Lung (tissue), 12 donors: Measurements from ENCODE around the gene GRM4. TPM values are rescaled to one million over a fixed set of nuclear protein-coding genes. Genes with fewer than 3 reads are reported as not detected.

ENCODE experiments used
- ATAC-seq: fragments of 200-7000 bp; cut with Tn5 transposase; one replicate; pipeline ENCODE4 v1.9.1; 2020; ENCODE audit warnings: moderate number of reproducible peaks; ENCODE audit not compliant: insufficient read depth, low FRiP score
- DNase-seq, 3 donors: peaks; one replicate each; pipeline ENCODE4 v3.0.0-alpha.2; 2013 to 2017
- H3K27ac ChIP-seq, 2 donors: one replicate each; pipeline ENCODE4 v1.5.1; 2013; ENCODE audit warnings: mild to moderate bottlenecking in 2 of 2, moderate library complexity in 2 of 2, control low read depth in 1 of 2, inconsistent platforms in 1 of 2, low read depth in 1 of 2, low read length in 1 of 2
- H3K27me3 ChIP-seq, 3 donors: one replicate each; pipeline ENCODE4 v1.5.1; 2013; ENCODE audit warnings: low read length in 2 of 3; ENCODE audit not compliant: control insufficient read depth in 3 of 3, insufficient read depth in 3 of 3
- H3K36me3 ChIP-seq, 4 donors: one replicate each; pipeline ENCODE4 v1.5.1; 2013; ENCODE audit warnings: low read length in 4 of 4, mild to moderate bottlenecking in 1 of 4, moderate library complexity in 1 of 4; ENCODE audit not compliant: control insufficient read depth in 4 of 4, insufficient read depth in 4 of 4
- H3K4me1 ChIP-seq, 5 donors: one replicate each; pipeline ENCODE4 v1.5.1; 2013; ENCODE audit warnings: low read length in 5 of 5, mild to moderate bottlenecking in 2 of 5, moderate library complexity in 1 of 5; ENCODE audit not compliant: control insufficient read depth in 5 of 5, insufficient read depth in 5 of 5
- H3K4me3 ChIP-seq: one replicate; pipeline ENCODE4 v1.5.1; 2013; ENCODE audit warnings: mild to moderate bottlenecking, control low read depth, moderate library complexity
- H3K9ac ChIP-seq, 2 donors: one replicate each; pipeline ENCODE4 v1.5.1; 2013; ENCODE audit warnings: low read length in 2 of 2, control low read depth in 1 of 2; ENCODE audit not compliant: insufficient read depth in 1 of 2
- H3K9me3 ChIP-seq, 4 donors: one replicate each; pipeline ENCODE4 v1.5.1; 2013; ENCODE audit warnings: low read length in 3 of 4, mild to moderate bottlenecking in 1 of 4, moderate library complexity in 1 of 4; ENCODE audit not compliant: control insufficient read depth in 4 of 4, insufficient read depth in 3 of 4
- CTCF ChIP-seq: IDR thresholded peaks from 2 replicates; pipeline ENCODE4 v1.5.1; 2012; ENCODE audit warnings: mild to moderate bottlenecking; ENCODE audit errors: control extremely low read depth, extremely low read depth
- WGBS, 2 donors: extraction: QIAGEN DNeasy Blood & Tissue Kit; methylation state at CpG; one replicate each; pipeline ENCODE4 v1.1.7; 2013; 5-methylcytosine and 5-hydroxymethylcytosine counted together
- polyA plus RNA-seq, 2 donors: library from polyadenylated mRNA; stranded (reverse); fragments of 200-250 nt; gene quantifications; one replicate each; pipeline ENCODE4 v1.2.1, GENCODE V29; 2013
- total RNA-seq, 2 donors: library from RNA; depleted of rRNA in 1 of 2; stranded (reverse); fragments of >200 nt in 1 of 2; gene quantifications; one replicate each; pipeline ENCODE4 v1.2.1, GENCODE V29; 2014 to 2021
- donor health status: control.
- donor health status: control.
- donor health status: Bipolar disorder and iron deficiency.
- donor health status: healthy.
- donor health status: DM: yes; HTN: yes; CAD: no.

Gene GRM4
- total and polyA plus RNA-seq, 4 donors, result 0.02 to 0.34 (median 0.09) TPM

- Histone ChIP-seq H3K36me3 (no peaks in the 10 kb centered on the region), H3K4me3 (no peak overlapping the region), H3K9me3 (no peaks in the 10 kb centered on the region), H3K4me1 (no peaks in the 10 kb centered on the region), H3K27ac (no peak overlapping the region), H3K9ac (no peak overlapping the region), H3K27me3 (peaks cover 0 to 6% (median 0%) of the 10 kb centered on the region in 3 donors)
- 23 to 25% methylated on average over 5 of the region's 5 CpGs for WGBS, 2 donors
- DNase-seq (no peak), ATAC-seq (no peak)
- TF ChIP-seq CTCF, result no peak
Measured at GRCh38 chr6:34129753-34130152, 16.1 kb downstream of the GRM4 start.

GRCh38 chr6:34128045-34128444 is 17.8 kb downstream of the GRM4 start:
- H3K9me3 ChIP-seq, result no peaks in the 10 kb centered on the region
- ATAC-seq (no peak), DNase-seq (no peak)
- H3K27me3 ChIP-seq, result peaks cover 0 to 3% (median 0%) of the 10 kb centered on the region in 3 donors
- H3K36me3 ChIP-seq, result no peaks in the 10 kb centered on the region
- TF ChIP-seq CTCF, result no peak
- H3K9ac ChIP-seq, result no peak overlapping the region
- H3K4me1 ChIP-seq, result no peaks in the 10 kb centered on the region
- no peak overlapping the region for H3K4me3 ChIP-seq
- WGBS, 2 donors, result 70 to 76% methylated on average over 13 of the region's 13 CpGs
- H3K27ac ChIP-seq, result no peak overlapping the region

- 40 to 54% methylated on average over 3 of the region's 3 CpGs for WGBS, 2 donors
- no peak for ATAC-seq
- no peak for TF ChIP-seq CTCF
- no peak for DNase-seq
- Histone ChIP-seq H3K4me1 (no peaks in the 10 kb centered on the region), H3K9ac (no peak overlapping the region), H3K27me3 (peaks cover 0 to 3% (median 3%) of the 10 kb centered on the region in 3 donors), H3K4me3 (no peak overlapping the region), H3K9me3 (no peaks in the 10 kb centered on the region), H3K36me3 (no peaks in the 10 kb centered on the region), H3K27ac (no peak overlapping the region)
Measured at GRCh38 chr6:34126419-34126818, 19.5 kb downstream of the GRM4 start.

- TF ChIP-seq CTCF, result no peak
- no peak for ATAC-seq
- 89 to 95% methylated on average over 3 of the region's 3 CpGs for WGBS, 2 donors
Measured at GRCh38 chr6:34125939-34126338, 19.9 kb downstream of the GRM4 start.

More at GRCh38 chr6:34125939-34126338, 19.9 kb downstream of the GRM4 start:
- Histone ChIP-seq H3K9me3 (no peaks in the 10 kb centered on the region), H3K27me3 (peaks cover 0 to 3% (median 3%) of the 10 kb centered on the region in 3 donors), H3K36me3 (no peaks in the 10 kb centered on the region), H3K4me1 (no peaks in the 10 kb centered on the region), H3K27ac (no peak overlapping the region), H3K4me3 (no peak overlapping the region), H3K9ac (no peak overlapping the region)
- DNase-seq, result no peak
